Chondrocyte (in vitro differentiated cells): Measurements from ENCODE around the gene CGB7. TPM values are rescaled to one million over a fixed set of nuclear protein-coding genes. Genes with fewer than 3 reads are reported as not detected.
"Not testable (repeated sequence)": the region's sequence is repeated elsewhere in the genome, so short reads cannot be mapped to it uniquely, and the experiment has no call there.

ENCODE experiments used
- DNase-seq: peaks from one replicate; pipeline ENCODE4 v3.0.0; 2021; ENCODE audit warnings: mixed read lengths, low spot score
- H3K27ac Mint-ChIP-seq: one replicate; pipeline ENCODE4 v1.8.0; 2021; ENCODE audit warnings: mild to moderate bottlenecking, moderate library complexity, mixed read lengths; ENCODE audit not compliant: unreplicated experiment
- H3K27me3 Mint-ChIP-seq: 2 replicates; pipeline ENCODE4 v1.8.0; 2021; ENCODE audit warnings: low read depth, mixed read lengths
- H3K36me3 Mint-ChIP-seq: 2 replicates; pipeline ENCODE4 v1.8.0; 2021; ENCODE audit warnings: low read depth, mixed read lengths
- H3K4me1 Mint-ChIP-seq: 2 replicates; pipeline ENCODE4 v1.8.0; 2021; ENCODE audit warnings: low read depth, mild to moderate bottlenecking, mixed read lengths
- H3K4me3 Mint-ChIP-seq: one replicate; pipeline ENCODE4 v1.8.0; 2021; ENCODE audit warnings: mild to moderate bottlenecking, moderate library complexity, mixed read lengths; ENCODE audit not compliant: unreplicated experiment
- H3K9me3 Mint-ChIP-seq: 2 replicates; pipeline ENCODE4 v1.8.0; 2021; ENCODE audit warnings: low read depth, mixed read lengths
- CTCF ChIP-seq: fragments of 200-600 bp; sonication (generic); IDR thresholded peaks from 2 replicates; pipeline ENCODE4 v1.5.0; 2021; ENCODE audit warnings: antibody characterized with exemption, mild to moderate bottlenecking, moderate library complexity
- total RNA-seq: library from RNA; stranded (reverse); gene quantifications from 3 replicates; pipeline ENCODE4 v1.2.1, GENCODE V29; 2021

The CGB7 gene
- total RNA-seq, 1 donor from 2014 or later = 0.52 TPM

- peak overlapping the region; percentile 40 for H3K4me3 Mint-ChIP-seq
- H3K4me1 Mint-ChIP-seq = peaks cover 12% of the 10 kb centered on the region
- no peak overlapping the region for H3K27ac Mint-ChIP-seq
- H3K36me3 Mint-ChIP-seq = no peaks in the 10 kb centered on the region
- DNase-seq = no peak
- H3K9me3 Mint-ChIP-seq = no peaks in the 10 kb centered on the region
- peaks cover 2% of the 10 kb centered on the region for H3K27me3 Mint-ChIP-seq
- no peak for TF ChIP-seq CTCF
These were observed 6.6 kb upstream of the CGB7 start for GRCh38 chr19:49064029-49064629.

- H3K27ac Mint-ChIP-seq = no peak overlapping the region
- no peak overlapping the region for H3K4me3 Mint-ChIP-seq
- H3K36me3 Mint-ChIP-seq = no peaks in the 10 kb centered on the region
- H3K9me3 Mint-ChIP-seq = no peaks in the 10 kb centered on the region
- TF ChIP-seq CTCF = no peak
- H3K27me3 Mint-ChIP-seq = peaks cover 2% of the 10 kb centered on the region
- peaks cover 27% of the 10 kb centered on the region for H3K4me1 Mint-ChIP-seq
- DNase-seq = no peak
These were observed 3.9 kb upstream of the CGB7 start for GRCh38 chr19:49061445-49061844.

- no peaks in the 10 kb centered on the region for H3K9me3 Mint-ChIP-seq
- no peak overlapping the region for H3K4me3 Mint-ChIP-seq
- peaks cover 31% of the 10 kb centered on the region for H3K4me1 Mint-ChIP-seq
- DNase-seq = no peak
- H3K27ac Mint-ChIP-seq = no peak overlapping the region
- no peaks in the 10 kb centered on the region for H3K36me3 Mint-ChIP-seq
- no peak for TF ChIP-seq CTCF
- peaks cover 2% of the 10 kb centered on the region for H3K27me3 Mint-ChIP-seq
These were observed 3.5 kb upstream of the CGB7 start for GRCh38 chr19:49061000-49061399.

GRCh38 chr19:49059053-49059452, 1.5 kb upstream of the CGB7 start:
- no peaks in the 10 kb centered on the region for H3K9me3 Mint-ChIP-seq
- peaks cover 21% of the 10 kb centered on the region for H3K4me1 Mint-ChIP-seq
- H3K27ac Mint-ChIP-seq = no peak overlapping the region
- no peaks in the 10 kb centered on the region for H3K36me3 Mint-ChIP-seq
- no peak overlapping the region for H3K4me3 Mint-ChIP-seq
- no peak for DNase-seq
- H3K27me3 Mint-ChIP-seq = no peaks in the 10 kb centered on the region
- no peak for TF ChIP-seq CTCF

- no peaks in the 10 kb centered on the region for H3K9me3 Mint-ChIP-seq
- H3K4me1 Mint-ChIP-seq = peaks cover 19% of the 10 kb centered on the region
- H3K27me3 Mint-ChIP-seq = no peaks in the 10 kb centered on the region
- no peaks in the 10 kb centered on the region for H3K36me3 Mint-ChIP-seq
- TF ChIP-seq CTCF = no peak
- H3K27ac Mint-ChIP-seq = no peak overlapping the region
- DNase-seq = no peak
- peak overlapping the region; percentile 77 for H3K4me3 Mint-ChIP-seq
These were observed 1.0 kb upstream of the CGB7 start for GRCh38 chr19:49058562-49058961.

GRCh38 chr19:49056902-49057596, 500 bp downstream of the CGB7 start:
- H3K27me3 Mint-ChIP-seq, H3K36me3 Mint-ChIP-seq, H3K9me3 Mint-ChIP-seq, DNase-seq: not testable (repeated sequence)
- peak overlapping the region; percentile 77 for H3K4me3 Mint-ChIP-seq
- H3K4me1 Mint-ChIP-seq = peaks cover 19% of the 10 kb centered on the region
- peak overlapping the region; percentile 22 for H3K27ac Mint-ChIP-seq
